Pancreas (tissue), 10 donors: Measurements from ENCODE around the gene PEAK3. TPM values are rescaled to one million over a fixed set of nuclear protein-coding genes. Genes with fewer than 3 reads are reported as not detected.

Experiments used
- ATAC-seq, 4 donors: fragments of 200-7000 bp; cut with Tn5 transposase; one replicate each; pipeline versions ENCODE4 v1.8.0 to v1.9.1; 2020; ENCODE audit warnings: mild to moderate bottlenecking in 4 of 4, moderate library complexity in 4 of 4
- DNase-seq, 6 donors: peaks; one replicate each; pipeline ENCODE4 v3.0.0-alpha.2; 2020
- FAIRE-seq: peaks from 2 replicates; lab custom pipeline; 2012; peaks lifted over from hg19 to GRCh38; lab: Jason Lieb, UNC
- H3K27ac ChIP-seq, 4 donors: fragments of 200-600 bp; sonication (generic); 1 replicate in 3 of 4; 2 replicates in 1 of 4; pipeline versions ENCODE4 v1.5.0 to v1.8.0; 2020
- H3K27me3 ChIP-seq, 4 donors: fragments of 200-600 bp; one replicate each; pipeline ENCODE4 v1.8.0; 2021
- H3K36me3 ChIP-seq, 3 donors: fragments of 200-600 bp; sonication (generic) in 1 of 3; one replicate each; pipeline versions ENCODE4 v1.5.0 to v1.8.0; 2020 to 2021
- H3K4me1 ChIP-seq, 3 donors: fragments of 200-600 bp; one replicate each; pipeline ENCODE4 v1.8.0; 2021
- H3K4me3 ChIP-seq, 4 donors: fragments of 200-600 bp; sonication (generic) in 2 of 4; one replicate each; pipeline versions ENCODE4 v1.5.0 to v1.8.0; 2020 to 2021
- H3K9me3 ChIP-seq, 4 donors: fragments of 200-600 bp; one replicate each; pipeline ENCODE4 v1.8.0; 2021
- WGBS, 2 donors: extraction: QIAGEN DNeasy Blood & Tissue Kit; methylation state at CpG; one replicate each; pipeline ENCODE4 v1.1.7; 2013; 5-methylcytosine and 5-hydroxymethylcytosine counted together
- intact Hi-C, 3 donors: fragments of 100-400 bp; cut with DNase I; formaldehyde crosslinking; loops; one replicate each; pipeline versions ENCODE4 v1.11.1 to v1.14.2; 2022
- polyA plus RNA-seq, 2 donors: library from polyadenylated mRNA; stranded (reverse); fragments of 200-250 nt; gene quantifications; one replicate each; pipeline ENCODE4 v1.2.3, GENCODE V29; 2013
- total RNA-seq, 6 donors: library from RNA; stranded (reverse); fragmentation: NEBNext Ultra II Directional in 4 of 6; extraction: Animal tissue kit (Norgen Biotek cat#: 25700) in 4 of 6; gene quantifications; one replicate each; pipeline versions ENCODE4 v1.2.1 to v1.2.4, GENCODE V29; 2021 to 2023
- TF ChIP-seq, protein P1 (sequence below), 4 donors: fragments of 200-600 bp; sonication (generic) in 3 of 4; IDR thresholded peaks; one replicate each; pipeline versions ENCODE4 v1.5.0 to v1.8.0; 2021; ENCODE audit warnings: antibody characterized with exemption in 4 of 4
- donor health status: healthy with polysubstance abuse.
- donor health status: DM: no; HTN: no; CAD: no; lungs with moderate emphysema.
- donor health status: DM: no; HTN: no; CAD: no.
- donor health status: control.
- donor health status: control.
- donor health status: Bipolar disorder and iron deficiency.
- donor health status: DM: yes; HTN: yes; CAD: no.
- donor health status: DM: no; HTN: no; CAD: no.
- donor health status: DM: no; HTN: no; CAD: no.
- donor health status: DM: yes; HTN: yes; CAD: no.

Gene PEAK3
- total and polyA plus RNA-seq, 8 donors, result 0.04 to 0.81 (median 0.16) TPM; not detected in 2

DNA sequence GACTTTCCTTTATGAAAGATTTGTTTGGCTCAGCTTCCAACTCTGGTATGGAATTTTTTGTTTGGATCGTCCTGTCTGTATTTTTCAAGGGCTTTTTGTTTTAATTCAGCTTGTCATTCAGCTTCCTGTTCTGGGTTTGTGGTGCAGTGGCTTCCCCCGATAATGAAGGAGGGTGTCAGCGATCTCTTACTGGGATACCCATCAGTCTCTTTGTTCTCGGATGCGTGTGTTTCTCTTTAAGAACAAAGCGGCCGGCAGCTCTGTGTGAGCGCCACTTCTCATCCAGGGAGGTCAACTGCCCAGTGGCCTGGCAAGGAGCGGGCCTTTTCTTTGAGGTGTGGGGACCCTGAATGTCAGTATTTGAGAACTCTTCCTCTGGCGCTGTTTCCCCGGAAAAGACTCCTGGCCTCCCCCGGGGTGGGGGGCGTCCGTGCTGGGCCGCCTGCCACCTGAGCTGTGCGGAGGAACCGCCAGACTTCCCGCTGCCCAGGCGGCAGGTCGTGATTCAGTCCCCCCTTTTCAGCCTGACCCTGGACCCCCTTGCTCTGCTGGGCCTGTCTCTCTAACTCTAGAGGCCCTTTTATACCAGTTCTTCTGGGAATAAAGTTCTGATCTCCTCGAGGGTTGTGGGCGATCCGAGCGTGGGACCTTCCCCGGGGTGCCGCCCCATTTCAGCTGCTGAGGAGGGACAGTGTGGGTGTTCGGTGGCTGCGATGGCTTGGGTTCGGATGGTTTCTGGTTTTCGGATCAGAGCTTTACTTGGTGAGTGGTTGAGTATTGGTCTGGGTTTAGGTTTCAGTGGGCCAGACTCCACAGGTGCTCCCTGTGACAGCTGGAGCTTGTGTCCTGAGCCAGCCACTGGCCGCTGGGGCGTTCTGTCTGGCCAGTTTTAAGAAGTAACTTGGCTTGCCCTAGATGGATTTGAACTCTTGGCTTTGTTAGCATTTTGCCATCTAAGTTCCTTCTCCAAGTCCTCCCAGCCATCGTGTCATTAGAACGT lies 41.9 kb downstream of the PEAK3 start:
- TF ChIP-seq, protein P1, sequence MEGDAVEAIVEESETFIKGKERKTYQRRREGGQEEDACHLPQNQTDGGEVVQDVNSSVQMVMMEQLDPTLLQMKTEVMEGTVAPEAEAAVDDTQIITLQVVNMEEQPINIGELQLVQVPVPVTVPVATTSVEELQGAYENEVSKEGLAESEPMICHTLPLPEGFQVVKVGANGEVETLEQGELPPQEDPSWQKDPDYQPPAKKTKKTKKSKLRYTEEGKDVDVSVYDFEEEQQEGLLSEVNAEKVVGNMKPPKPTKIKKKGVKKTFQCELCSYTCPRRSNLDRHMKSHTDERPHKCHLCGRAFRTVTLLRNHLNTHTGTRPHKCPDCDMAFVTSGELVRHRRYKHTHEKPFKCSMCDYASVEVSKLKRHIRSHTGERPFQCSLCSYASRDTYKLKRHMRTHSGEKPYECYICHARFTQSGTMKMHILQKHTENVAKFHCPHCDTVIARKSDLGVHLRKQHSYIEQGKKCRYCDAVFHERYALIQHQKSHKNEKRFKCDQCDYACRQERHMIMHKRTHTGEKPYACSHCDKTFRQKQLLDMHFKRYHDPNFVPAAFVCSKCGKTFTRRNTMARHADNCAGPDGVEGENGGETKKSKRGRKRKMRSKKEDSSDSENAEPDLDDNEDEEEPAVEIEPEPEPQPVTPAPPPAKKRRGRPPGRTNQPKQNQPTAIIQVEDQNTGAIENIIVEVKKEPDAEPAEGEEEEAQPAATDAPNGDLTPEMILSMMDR (IDR thresholded peaks at IDR 0.05), result no peak
- H3K4me1 ChIP-seq, result peaks cover 12 to 42% (median 31%) of the 10 kb centered on the region in 3 donors
- no peaks in the 10 kb centered on the region for H3K27me3 ChIP-seq
- H3K4me3 ChIP-seq, result peak overlapping the region in 2 of 4 donors; percentile 25 to 33
- H3K36me3 ChIP-seq, result peaks cover 4 to 19% (median 19%) of the 10 kb centered on the region in 3 donors
- peak overlapping the region in 3 of 4 donors; percentile 7 to 64 (median 41) for H3K27ac ChIP-seq
- no peaks in the 10 kb centered on the region for H3K9me3 ChIP-seq
- DNase-seq (peak in 2 of 6 donors; percentile 23 to 47), ATAC-seq (no peak), FAIRE-seq (no peak)
- 22 to 41% methylated on average over 34 of the region's 34 CpGs for WGBS, 2 donors
- intact Hi-C loops, result loop anchor here in 1 of 3 donors (5.0 to 10.0 kb wide), 2 partner anchors 32 to 85 kb away; partner anchors contain the start of gene AP3D1

DNA sequence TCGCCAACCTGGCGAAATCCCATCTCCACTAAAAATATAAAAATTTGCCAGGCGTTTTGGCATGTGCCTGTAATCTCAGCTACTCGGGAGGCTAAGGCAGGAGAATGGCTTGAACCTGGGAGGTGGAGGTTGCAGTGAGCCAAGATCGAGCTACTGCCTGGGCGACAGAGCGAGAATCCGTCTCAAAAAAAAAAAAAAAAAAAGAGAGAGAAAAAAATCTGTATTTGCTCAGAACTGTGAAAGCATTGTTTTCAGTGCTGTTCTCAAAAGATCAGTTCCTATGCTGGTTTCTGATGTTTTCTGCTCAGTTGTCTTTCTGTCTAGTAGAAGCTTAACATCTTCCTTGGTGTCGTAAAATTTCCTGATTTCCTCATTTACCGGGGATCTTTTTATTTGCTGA lies 42.8 kb downstream of the PEAK3 start:
- FAIRE-seq, result no peak
- peak overlapping the region in 2 of 4 donors; percentile 41 to 64 for H3K27ac ChIP-seq
- no peaks in the 10 kb centered on the region for H3K9me3 ChIP-seq
- TF ChIP-seq, protein P1 (IDR thresholded peaks at IDR 0.05), result no peak
- no peaks in the 10 kb centered on the region for H3K27me3 ChIP-seq
- 57 to 62% methylated on average over 10 of the region's 10 CpGs for WGBS, 2 donors
- intact Hi-C loops, result loop anchor here in 1 of 3 donors (5.0 to 10.0 kb wide), 2 partner anchors 33 to 84 kb away; partner anchors contain the start of gene AP3D1
- no peak for ATAC-seq
- H3K4me1 ChIP-seq, result peaks cover 12 to 48% (median 38%) of the 10 kb centered on the region in 3 donors
- DNase-seq, result peak in 1 of 6 donors; percentile 14
- peak overlapping the region in 1 of 4 donors; percentile 33 for H3K4me3 ChIP-seq
- peaks cover 0 to 10% (median 10%) of the 10 kb centered on the region in 3 donors for H3K36me3 ChIP-seq

DNA sequence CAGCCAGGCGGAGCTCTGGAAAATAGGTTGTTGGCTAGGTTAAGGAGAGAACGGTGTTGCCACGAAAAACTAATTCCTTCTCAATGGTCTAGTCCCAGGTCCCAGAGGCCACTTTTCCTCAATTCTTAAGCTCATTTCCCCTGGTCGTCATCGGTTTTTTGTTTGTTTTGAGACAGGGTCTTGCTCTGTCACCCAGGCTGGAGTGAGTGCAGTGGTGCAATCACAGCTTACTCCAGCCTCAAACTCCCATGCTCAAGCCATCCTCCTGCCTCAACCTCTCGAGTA lies 44.2 kb downstream of the PEAK3 start:
- H3K27ac ChIP-seq, result no peak overlapping the region
- peaks cover 12 to 48% (median 38%) of the 10 kb centered on the region in 3 donors for H3K4me1 ChIP-seq
- TF ChIP-seq, protein P1 (IDR thresholded peaks at IDR 0.05), result no peak
- H3K27me3 ChIP-seq, result no peaks in the 10 kb centered on the region
- H3K36me3 ChIP-seq, result peaks cover 0 to 10% (median 0%) of the 10 kb centered on the region in 3 donors
- peak overlapping the region in 3 of 4 donors; percentile 92 to 96 (median 95) for H3K4me3 ChIP-seq
- no peak for DNase-seq
- no peak for ATAC-seq
- WGBS, 2 donors, result 73 to 87% methylated on average over 6 of the region's 6 CpGs
- intact Hi-C loops, result loop anchor here in 1 of 3 donors (5.0 to 10.0 kb wide), 2 partner anchors 34 to 83 kb away; partner anchors contain the start of gene AP3D1
- FAIRE-seq, result no peak
- H3K9me3 ChIP-seq, result no peaks in the 10 kb centered on the region

DNA sequence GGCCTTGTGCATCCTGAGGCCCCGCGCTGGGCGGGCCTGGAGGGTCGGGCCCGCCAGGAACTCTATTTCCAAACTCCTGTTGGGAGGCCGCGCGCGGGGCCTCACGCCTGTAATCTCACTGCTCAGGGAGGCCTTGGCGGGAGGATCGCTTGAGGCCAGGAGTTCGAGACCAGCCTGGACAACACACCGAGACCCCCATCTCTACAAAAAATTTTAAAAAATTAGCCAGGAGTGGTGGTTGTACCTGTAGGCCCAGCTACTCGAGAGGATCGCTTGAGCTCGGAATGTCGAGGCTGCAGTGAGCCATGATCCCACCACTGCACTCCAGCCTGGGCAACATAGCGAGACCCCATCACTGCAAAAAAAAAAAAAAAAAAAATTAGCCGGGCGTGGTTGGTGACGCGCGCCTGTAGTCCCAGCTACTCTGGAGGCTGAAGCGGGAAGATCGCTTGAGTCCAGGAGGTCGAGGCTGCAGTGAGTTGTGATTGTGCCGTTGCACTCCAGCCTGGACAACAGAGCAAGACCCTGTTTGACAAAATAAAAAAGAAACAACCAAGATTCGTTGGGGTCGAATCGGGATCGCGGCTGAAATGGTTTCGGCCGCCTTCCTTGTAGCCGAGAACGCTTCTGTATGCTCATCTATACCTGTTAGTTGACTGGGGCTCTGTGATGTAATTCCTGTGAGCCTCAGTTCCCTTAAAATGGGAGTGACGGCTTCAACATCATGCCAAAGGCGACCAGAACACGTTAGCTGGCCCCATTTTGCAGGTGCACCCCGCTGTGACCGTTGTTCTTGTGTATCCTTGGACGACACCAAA lies 44.7 kb downstream of the PEAK3 start:
- TF ChIP-seq, protein P1 (IDR thresholded peaks at IDR 0.05), result no peak
- no peaks in the 10 kb centered on the region for H3K27me3 ChIP-seq
- peak overlapping the region; percentile 96 to 100 (median 98) for H3K27ac ChIP-seq
- peaks cover 0 to 10% (median 0%) of the 10 kb centered on the region in 3 donors for H3K36me3 ChIP-seq
- intact Hi-C loops, result loop anchor here in 1 of 3 donors (5.0 to 10.0 kb wide), 2 partner anchors 35 to 82 kb away; partner anchors contain the start of gene AP3D1
- ATAC-seq, result no peak
- FAIRE-seq, result no peak
- peak overlapping the region; percentile 82 to 96 (median 94) for H3K4me3 ChIP-seq
- 40 to 46% methylated on average over 41 to 43 of the region's 43 CpGs for WGBS, 2 donors
- DNase-seq, result peak in 1 of 6 donors; percentile 29
- no peaks in the 10 kb centered on the region for H3K9me3 ChIP-seq
- H3K4me1 ChIP-seq, result peaks cover 12 to 48% (median 38%) of the 10 kb centered on the region in 3 donors
